HFF-Myc (cell line): Measurements from ENCODE around the gene FOXJ3.
A peak's percentile ranks its signal among the peaks of the same experiment; 100 is the strongest.

Experiments
- DNase-seq: peaks from one replicate; pipeline ENCODE4 v3.0.0-alpha.2; 2011; ENCODE audit warnings: low read depth; ENCODE audit errors: extremely low read depth
- H3K4me3 ChIP-seq: replicated peaks from 2 replicates; pipeline ENCODE4 v1.5.1; 2011; ENCODE audit warnings: low read depth, mild to moderate bottlenecking, control low read depth, low read length
- TF ChIP-seq, protein P1 (sequence below): IDR thresholded peaks from 2 replicates; pipeline ENCODE4 v1.5.1; 2012; ENCODE audit warnings: mild to moderate bottlenecking, low read depth, low read length, control low read depth; ENCODE audit errors: missing control alignments

The FOXJ3 gene

GRCh38 chr1:42350086-42350485 is 15.1 kb upstream of the FOXJ3 start:
- H3K4me3 ChIP-seq: no peak overlapping the region
- TF ChIP-seq, protein P1, sequence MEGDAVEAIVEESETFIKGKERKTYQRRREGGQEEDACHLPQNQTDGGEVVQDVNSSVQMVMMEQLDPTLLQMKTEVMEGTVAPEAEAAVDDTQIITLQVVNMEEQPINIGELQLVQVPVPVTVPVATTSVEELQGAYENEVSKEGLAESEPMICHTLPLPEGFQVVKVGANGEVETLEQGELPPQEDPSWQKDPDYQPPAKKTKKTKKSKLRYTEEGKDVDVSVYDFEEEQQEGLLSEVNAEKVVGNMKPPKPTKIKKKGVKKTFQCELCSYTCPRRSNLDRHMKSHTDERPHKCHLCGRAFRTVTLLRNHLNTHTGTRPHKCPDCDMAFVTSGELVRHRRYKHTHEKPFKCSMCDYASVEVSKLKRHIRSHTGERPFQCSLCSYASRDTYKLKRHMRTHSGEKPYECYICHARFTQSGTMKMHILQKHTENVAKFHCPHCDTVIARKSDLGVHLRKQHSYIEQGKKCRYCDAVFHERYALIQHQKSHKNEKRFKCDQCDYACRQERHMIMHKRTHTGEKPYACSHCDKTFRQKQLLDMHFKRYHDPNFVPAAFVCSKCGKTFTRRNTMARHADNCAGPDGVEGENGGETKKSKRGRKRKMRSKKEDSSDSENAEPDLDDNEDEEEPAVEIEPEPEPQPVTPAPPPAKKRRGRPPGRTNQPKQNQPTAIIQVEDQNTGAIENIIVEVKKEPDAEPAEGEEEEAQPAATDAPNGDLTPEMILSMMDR: no peak
- DNase-seq: no peak

DNA sequence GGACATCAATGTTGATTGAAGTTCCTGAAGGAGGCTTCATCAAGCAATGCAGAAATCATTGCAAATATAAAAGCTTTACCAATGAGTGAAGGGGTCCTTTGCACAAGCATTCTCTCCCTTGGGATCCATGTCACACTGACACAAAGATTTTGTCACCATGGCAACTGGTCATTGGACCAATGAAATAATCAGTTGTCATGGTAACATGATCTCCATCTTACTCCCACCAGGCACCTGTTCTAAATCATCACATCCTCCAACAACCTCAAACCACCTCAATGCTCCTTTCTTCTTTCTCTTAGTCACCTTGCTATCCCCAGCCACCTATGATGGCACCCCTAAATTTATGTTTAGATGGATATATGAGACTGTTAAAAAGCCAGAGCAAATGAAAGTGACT is 13.5 kb upstream of the FOXJ3 start:
- DNase-seq: no peak
- H3K4me3 ChIP-seq: no peak overlapping the region
- TF ChIP-seq, protein P1: no peak

- TF ChIP-seq, protein P1: no peak
- DNase-seq: no peak
- no peak overlapping the region for H3K4me3 ChIP-seq
Measured at GRCh38 chr1:42343049-42343448, 8.0 kb upstream of the FOXJ3 start.

DNA sequence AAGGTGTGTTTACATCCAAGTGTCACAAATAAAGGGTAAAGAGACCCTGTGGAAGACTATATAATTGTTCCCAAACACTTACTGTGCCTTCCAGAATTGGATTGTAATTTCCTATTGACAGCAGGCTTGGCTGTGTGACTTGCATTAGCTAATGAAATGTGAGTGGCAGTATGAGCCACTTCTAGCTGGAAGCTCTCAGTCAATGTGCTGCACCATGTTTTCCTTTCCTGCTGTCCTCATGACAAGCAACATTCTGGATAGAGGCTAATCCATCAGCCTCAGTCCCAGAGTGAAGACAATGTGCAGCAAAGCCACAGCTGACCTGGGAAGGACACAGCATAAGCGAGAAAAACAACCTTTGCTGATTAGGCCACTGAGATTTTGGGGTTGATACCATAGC is 5.9 kb upstream of the FOXJ3 start:
- H3K4me3 ChIP-seq: no peak overlapping the region
- TF ChIP-seq, protein P1: no peak
- no peak for DNase-seq

GRCh38 chr1:42340093-42340492 is 5.1 kb upstream of the FOXJ3 start:
- no peak for DNase-seq
- H3K4me3 ChIP-seq: no peak overlapping the region
- TF ChIP-seq, protein P1: no peak

- TF ChIP-seq, protein P1: no peak
- no peak for DNase-seq
- H3K4me3 ChIP-seq: no peak overlapping the region
Measured at GRCh38 chr1:42336978-42337377, 1.9 kb upstream of the FOXJ3 start.

DNA sequence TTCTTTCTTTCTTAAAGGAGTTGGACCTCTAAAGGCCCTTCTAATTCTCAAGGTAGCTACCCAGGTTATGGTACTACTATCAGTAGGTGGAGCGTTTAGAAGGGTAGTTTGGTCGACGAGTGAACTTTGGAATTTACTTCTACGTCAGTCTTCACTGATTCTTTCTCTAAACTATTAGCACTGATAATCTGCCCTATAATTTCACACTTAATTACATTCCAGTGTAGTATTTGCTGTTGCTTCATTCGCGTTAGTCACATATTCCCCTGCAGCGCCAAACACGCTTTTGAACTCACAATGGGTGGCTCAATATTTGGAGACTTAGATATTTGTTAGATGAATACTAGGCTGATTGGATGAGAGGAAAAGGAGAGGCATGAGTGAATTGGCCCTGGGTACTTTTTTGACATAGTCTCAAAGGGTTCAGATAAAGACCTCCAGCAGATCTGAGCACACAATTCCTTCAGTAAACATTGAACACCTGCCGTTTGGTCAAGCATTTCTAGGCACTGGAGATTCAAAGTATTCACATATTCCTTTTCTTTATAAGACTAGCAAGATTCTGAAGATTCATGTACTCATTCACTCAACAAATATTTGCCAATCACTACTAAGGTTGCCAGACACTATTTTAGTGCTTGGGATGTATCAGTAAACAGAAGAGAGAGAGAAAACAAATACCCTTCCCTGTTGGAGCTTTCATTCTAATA is 929 bp upstream of the FOXJ3 start:
- TF ChIP-seq, protein P1: no peak
- no peak for DNase-seq
- H3K4me3 ChIP-seq: peak overlapping the region; percentile 91
